HG03354 (cell line): ENCODE results near the gene DDX20.

Experiments
- ATAC-seq: cut with Tn5 transposase; IDR thresholded peaks from one replicate; pipeline ENCODE4 v1.9.1; 2021; ENCODE audit warnings: mild to moderate bottlenecking; ENCODE audit not compliant: unreplicated experiment, poor library complexity, severe bottlenecking

Gene DDX20

DNA sequence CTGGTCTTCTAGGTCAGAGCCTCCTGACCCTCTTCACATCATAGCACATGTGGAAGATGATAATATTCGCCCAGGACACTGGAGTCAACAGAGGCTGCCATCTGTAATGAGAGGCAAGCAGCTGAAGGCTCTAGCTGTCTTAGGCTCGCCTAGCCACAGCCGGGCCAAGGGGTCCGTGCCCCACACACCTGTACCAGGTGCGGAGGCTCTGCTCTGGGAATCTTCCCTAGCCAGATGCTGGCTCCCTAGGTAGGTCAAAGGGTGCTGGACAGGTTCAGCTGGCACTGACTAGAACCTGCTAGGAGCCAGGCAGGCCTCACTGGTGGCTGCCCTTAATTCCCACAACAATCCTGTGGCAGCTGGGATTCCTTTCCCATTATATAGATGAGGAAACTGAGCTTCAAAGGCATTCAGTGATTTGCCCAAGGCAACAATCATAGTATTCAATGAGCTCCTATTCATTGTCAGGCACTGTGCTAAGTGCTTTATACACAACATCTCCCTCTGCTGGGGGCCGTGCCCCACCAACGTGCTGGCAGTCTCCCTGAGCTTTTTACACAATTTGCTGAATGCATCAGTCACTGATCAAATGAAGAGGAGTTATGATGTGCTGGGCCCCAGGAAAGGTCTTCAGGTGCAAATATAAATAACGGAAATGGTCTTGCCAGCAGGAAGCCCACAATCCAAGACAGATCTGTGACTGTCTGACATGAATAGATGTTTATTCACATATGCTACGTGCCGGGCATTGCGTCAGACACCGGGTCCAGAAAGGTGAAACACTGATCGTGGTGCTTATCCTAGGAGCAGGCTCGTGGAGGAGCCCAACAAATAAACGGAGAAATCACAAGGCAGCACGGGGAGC is 58.0 kb downstream of the DDX20 start:
- no peak for ATAC-seq

DNA sequence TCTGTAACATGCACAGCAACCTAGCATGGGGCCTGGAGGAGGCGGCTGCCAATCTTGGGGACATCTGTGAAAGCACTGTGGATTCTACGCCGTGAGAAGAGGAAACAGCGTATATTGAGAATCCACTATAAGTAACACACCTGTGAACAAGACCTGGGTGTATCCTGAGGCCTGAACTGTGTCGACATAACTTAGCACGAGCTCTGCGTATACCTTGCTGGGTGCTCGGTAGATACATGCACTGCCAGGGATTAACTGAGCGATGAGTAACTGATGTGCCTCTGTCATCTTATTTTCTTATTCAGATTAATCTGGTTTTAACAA is 58.6 kb downstream of the DDX20 start:
- ATAC-seq, result no peak

DNA sequence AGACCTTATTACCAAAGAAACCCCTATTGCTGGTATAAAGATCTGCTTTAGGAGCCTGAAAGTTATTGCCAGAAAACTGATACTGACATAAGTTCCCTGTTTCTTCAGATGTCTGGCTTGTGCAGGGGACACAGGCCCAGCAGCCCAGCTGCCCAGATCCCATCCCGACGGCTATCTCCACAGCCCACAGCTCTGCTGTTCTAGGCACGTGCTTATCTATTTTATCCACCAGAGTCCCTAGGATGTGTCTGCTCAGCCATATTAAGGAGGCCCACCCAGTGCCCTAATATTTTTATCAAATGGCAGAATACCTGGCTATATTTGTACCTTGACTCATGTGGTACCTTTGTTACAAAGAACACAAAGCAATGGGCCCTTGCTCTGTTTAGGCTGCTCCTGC is 58.9 kb downstream of the DDX20 start:
- ATAC-seq, result no peak
